IPS-18a (cell line): ENCODE data around the gene USP49.
A peak's percentile ranks its signal among the peaks of the same experiment; 100 is the strongest.

ENCODE experiments used
- H3K27ac ChIP-seq: one replicate; pipeline ENCODE4 v1.5.1; 2013; ENCODE audit warnings: low read length
- H3K27me3 ChIP-seq: one replicate; pipeline ENCODE4 v1.6.1; 2013; ENCODE audit warnings: mild to moderate bottlenecking, low read length; ENCODE audit not compliant: control insufficient read depth, insufficient read depth
- H3K36me3 ChIP-seq: one replicate; pipeline ENCODE4 v1.6.1; 2013; ENCODE audit warnings: low read depth, low read length; ENCODE audit not compliant: control insufficient read depth
- H3K4me1 ChIP-seq: one replicate; pipeline ENCODE4 v1.6.1; 2013; ENCODE audit warnings: low read depth, low read length; ENCODE audit not compliant: control insufficient read depth
- H3K4me3 ChIP-seq: one replicate; pipeline ENCODE4 v1.5.1; 2013; ENCODE audit warnings: low read length
- H3K9ac ChIP-seq: one replicate; pipeline ENCODE4 v1.6.1; 2013; ENCODE audit warnings: mild to moderate bottlenecking, low read length, moderate library complexity
- H3K9me3 ChIP-seq: one replicate; pipeline ENCODE4 v1.6.1; 2013; ENCODE audit warnings: low read depth, low read length; ENCODE audit not compliant: control insufficient read depth

USP49 gene

DNA sequence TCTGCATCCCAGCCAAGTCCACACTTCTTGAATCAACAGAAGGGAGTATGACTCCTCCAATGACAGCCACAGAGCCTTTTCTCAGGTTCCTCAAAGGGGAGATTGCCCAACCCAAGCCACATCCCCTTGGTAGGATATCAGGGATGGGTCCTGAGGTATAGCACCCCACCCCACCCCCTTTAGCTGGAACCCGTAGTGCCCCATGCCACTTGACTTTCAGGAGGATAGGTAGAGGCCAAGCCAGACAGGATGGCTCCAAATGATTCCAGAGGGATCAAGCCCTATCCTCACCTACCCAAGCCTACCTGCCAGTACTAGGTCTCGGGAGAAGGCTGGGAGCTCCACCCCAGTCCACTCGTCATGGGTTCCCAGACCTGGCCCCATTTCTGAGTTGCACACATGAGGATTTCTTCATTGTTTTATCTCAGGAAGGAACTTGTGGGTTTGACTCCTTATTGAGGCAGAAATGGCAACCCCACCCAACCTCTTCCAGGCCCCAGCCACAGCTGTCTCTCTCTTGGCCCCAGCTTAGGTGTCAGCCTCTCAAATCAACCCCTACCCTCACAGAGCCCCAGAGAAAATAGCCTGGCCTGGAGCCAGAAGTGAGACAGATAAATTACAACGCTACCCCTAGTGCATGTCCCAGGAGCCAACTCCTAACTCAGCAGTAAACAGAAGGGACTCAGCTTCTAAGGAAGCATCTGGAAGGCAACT is 42.8 kb upstream of the USP49 start:
- H3K27me3 ChIP-seq: peaks cover 6% of the 10 kb centered on the region
- peaks cover 21% of the 10 kb centered on the region for H3K36me3 ChIP-seq
- no peaks in the 10 kb centered on the region for H3K9me3 ChIP-seq
- peaks cover 31% of the 10 kb centered on the region for H3K4me1 ChIP-seq
- H3K9ac ChIP-seq: no peak overlapping the region
- no peak overlapping the region for H3K4me3 ChIP-seq
- no peak overlapping the region for H3K27ac ChIP-seq

DNA sequence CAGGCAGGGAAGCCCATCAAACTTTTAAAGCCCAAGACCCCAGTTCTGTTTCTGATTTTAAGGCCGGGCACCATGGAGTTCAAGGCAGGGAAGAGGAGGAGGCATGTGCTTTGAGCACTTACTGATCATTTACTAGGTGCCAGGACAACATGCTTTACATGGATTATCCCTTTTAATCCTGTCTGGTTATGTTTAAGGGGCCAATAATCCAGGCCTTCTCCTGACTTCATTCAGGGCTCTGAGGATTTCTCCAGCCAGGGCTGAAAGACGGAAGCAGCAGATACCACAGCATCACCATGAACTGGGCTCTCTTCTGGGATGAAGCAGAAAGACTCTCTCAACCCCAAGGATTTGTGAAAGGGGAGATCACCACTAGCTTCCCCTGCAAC is 42.3 kb upstream of the USP49 start:
- H3K4me1 ChIP-seq: peaks cover 30% of the 10 kb centered on the region
- no peaks in the 10 kb centered on the region for H3K9me3 ChIP-seq
- H3K27ac ChIP-seq: no peak overlapping the region
- H3K36me3 ChIP-seq: peaks cover 26% of the 10 kb centered on the region
- no peak overlapping the region for H3K4me3 ChIP-seq
- H3K27me3 ChIP-seq: peaks cover 6% of the 10 kb centered on the region
- no peak overlapping the region for H3K9ac ChIP-seq

DNA sequence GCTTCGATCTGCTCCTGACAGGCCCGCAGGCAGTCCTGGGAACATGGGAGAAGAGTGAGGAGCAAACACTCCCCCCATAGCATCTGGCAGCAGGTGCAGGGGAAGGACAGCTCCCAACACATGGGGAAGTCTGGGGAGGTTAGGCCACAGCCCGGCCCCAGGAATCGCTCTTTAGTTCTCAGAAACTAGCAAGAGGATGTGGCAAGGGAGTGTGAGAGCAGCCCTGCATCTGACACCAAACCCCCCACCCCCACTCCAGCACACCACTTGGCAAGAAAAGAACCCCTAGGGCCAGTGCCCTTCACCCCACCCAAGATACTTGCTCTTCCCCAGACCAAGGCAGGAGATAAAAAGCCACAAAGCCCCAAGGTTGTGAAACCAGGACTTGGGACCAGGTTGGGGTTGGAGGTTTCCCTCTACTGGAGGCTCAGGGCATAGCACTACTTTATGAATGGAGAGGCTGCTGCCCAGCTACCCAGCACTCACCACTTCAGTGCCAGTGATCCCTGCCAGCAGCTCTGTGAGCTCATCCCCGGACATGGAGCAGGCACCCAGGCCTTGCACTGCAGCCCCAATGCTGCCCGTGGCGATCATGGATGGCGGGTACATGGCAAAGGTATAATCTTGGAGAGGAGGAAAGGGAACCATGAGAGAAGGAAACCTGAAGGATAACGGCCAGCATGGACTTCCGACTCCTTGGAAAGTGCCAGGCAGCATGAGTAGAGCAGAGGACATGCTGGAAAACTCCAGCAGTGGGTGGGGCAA is 41.1 kb upstream of the USP49 start:
- Histone ChIP-seq H3K9ac (no peak overlapping the region), H3K4me3 (no peak overlapping the region), H3K4me1 (peaks cover 24% of the 10 kb centered on the region), H3K36me3 (peaks cover 38% of the 10 kb centered on the region), H3K27me3 (peaks cover 6% of the 10 kb centered on the region), H3K27ac (no peak overlapping the region), H3K9me3 (no peaks in the 10 kb centered on the region)

DNA sequence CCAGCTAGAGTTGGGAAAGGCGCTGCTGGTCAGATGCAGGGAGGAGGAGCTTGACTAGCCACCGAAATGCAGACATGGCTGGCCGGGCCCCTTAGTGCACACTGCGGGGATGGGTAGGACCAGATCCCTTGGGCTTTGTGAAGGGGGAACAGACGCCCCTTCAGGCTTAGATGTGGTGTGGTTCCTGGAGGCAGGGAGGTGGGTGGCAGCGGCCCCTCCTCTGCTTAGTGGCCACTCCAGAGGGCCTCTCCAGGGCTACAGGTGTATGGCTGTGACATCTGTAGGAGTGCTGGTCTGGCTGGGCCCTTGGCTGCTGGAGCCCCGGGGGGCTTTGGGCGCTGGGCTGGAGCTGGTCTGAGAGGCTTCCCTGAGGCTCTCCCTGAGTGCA is 40.5 kb upstream of the USP49 start:
- Histone ChIP-seq H3K4me1 (peaks cover 24% of the 10 kb centered on the region), H3K9ac (no peak overlapping the region), H3K27me3 (peaks cover 6% of the 10 kb centered on the region), H3K36me3 (peaks cover 44% of the 10 kb centered on the region), H3K9me3 (no peaks in the 10 kb centered on the region), H3K4me3 (no peak overlapping the region), H3K27ac (no peak overlapping the region)

DNA sequence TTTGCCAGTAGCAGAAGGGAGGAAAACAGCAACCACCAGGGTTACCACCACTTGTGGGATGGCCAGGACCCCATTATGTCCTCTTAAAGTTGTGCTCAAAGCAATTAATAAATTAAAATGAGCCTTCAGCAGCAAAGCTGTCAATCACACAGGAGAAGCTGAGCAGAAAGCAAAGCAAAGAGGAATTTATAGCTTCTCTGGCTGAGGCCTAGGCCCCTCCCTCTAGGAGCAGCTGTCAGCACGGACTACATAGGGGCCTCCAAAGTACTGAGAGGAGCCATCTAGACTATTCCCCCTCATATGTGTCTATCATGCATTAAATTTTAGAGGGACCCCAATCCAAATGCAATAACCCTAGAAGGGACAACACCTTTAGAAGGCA is 40.0 kb upstream of the USP49 start:
- H3K27ac ChIP-seq: no peak overlapping the region
- H3K9ac ChIP-seq: no peak overlapping the region
- peaks cover 4% of the 10 kb centered on the region for H3K27me3 ChIP-seq
- H3K4me1 ChIP-seq: peaks cover 23% of the 10 kb centered on the region
- peaks cover 49% of the 10 kb centered on the region for H3K36me3 ChIP-seq
- no peak overlapping the region for H3K4me3 ChIP-seq
- H3K9me3 ChIP-seq: no peaks in the 10 kb centered on the region

DNA sequence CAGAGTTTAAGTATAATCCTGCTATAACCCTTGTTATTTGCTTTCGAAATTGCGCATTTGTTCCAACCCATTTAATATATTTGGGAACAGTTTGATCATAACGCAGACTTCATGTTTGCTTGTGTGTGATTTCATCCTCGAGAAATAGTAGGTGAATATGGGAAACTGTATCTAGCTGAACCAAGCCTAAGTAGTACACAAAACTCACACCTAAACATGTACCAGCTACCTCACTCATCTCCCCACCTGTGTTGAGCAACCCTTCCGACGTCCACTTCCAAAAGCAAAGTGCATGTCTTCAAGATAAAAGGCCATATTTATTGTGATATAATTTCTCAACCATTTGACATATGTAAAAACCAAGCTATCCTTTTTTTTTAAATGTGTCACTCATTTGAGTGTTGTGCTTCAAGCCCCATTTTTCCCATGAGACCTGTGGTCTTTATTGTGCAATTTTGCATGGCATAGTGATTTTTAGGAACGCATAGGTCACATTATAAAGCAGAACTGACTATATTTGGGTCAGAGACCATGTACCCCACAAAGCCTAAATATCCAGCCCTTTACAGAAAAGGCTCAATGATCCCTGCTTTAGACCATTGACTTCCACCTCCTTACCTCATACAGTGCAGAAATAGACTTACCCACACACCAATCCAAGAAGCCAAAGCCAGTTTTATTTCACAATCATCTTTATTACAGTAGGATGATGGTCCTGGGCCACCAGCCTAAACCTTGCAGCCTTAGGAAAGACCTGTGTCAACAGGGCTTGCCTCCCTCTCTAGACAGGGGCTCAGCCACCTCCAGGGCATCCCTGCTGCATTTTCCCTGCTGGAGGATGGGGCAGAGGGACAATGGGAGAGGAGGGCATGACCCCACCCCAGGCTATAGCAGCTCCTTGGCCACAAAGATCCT is 39.4 kb upstream of the USP49 start:
- Histone ChIP-seq H3K4me1 (peaks cover 16% of the 10 kb centered on the region), H3K27ac (no peak overlapping the region), H3K9ac (no peak overlapping the region), H3K9me3 (no peaks in the 10 kb centered on the region), H3K36me3 (peaks cover 56% of the 10 kb centered on the region), H3K27me3 (no peaks in the 10 kb centered on the region), H3K4me3 (no peak overlapping the region)

DNA sequence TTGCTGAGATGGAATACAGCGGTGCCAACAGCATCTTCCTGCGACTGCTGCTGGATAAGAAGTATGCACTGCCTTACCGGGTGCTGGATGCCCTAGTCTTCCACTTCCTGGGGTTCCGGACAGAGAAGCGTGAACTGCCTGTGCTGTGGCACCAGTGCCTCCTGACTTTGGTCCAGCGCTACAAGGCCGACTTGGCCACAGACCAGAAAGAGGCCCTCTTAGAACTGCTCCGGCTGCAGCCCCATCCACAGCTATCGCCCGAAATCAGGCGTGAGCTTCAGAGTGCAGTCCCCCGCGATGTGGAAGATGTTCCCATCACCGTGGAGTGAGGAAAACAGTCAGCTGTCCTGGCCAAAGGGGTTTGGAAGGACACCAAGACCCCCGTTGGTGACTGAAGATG is 37.2 kb upstream of the USP49 start:
- Histone ChIP-seq H3K4me3 (no peak overlapping the region), H3K36me3 (peaks cover 77% of the 10 kb centered on the region), H3K9me3 (no peaks in the 10 kb centered on the region), H3K27me3 (no peaks in the 10 kb centered on the region), H3K27ac (no peak overlapping the region), H3K9ac (no peak overlapping the region), H3K4me1 (peaks cover 3% of the 10 kb centered on the region)

DNA sequence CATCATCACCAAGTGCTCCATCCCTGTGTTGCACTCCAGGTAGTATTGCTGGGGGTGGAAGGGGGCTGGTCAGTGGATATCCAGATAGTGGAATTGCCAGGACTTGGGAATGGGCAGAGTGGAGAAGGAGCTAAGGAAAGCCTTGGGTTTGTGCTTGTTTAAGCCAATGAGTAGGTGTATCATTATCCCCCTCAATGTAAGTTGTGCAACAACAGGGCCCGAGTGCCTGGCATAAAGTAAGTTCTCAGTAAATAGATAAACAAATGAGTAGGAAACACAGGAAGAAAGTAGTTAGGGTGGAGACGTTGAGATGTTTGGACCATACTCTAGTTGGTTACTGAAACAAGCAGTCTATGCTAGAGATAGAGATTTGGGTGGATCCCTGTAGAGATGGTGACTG is 36.6 kb upstream of the USP49 start:
- Histone ChIP-seq H3K4me1 (peaks cover 3% of the 10 kb centered on the region), H3K36me3 (peaks cover 82% of the 10 kb centered on the region), H3K4me3 (no peak overlapping the region), H3K27me3 (no peaks in the 10 kb centered on the region), H3K9me3 (no peaks in the 10 kb centered on the region), H3K27ac (no peak overlapping the region), H3K9ac (no peak overlapping the region)

DNA sequence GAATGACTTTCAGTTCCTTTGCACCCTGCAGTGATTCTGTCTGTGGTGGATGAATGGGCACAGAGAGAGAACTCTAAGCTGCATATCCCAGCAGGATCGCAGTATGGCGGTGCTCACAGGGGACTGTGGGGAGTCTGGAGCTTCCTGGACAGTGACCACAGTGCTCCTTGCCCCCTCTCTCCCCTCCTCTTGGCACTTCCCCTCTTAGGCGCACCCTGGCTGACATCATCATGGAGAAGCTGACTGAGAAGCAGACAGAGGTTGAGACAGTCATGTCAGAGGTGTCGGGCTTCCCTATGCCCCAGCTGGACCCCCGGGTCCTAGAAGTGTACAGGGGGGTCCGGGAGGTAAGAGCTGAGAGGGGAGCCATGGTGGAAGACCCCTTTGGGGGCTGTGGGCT is 34.7 kb upstream of the USP49 start:
- Histone ChIP-seq H3K27me3 (no peaks in the 10 kb centered on the region), H3K4me3 (no peak overlapping the region), H3K9me3 (no peaks in the 10 kb centered on the region), H3K27ac (no peak overlapping the region), H3K9ac (no peak overlapping the region), H3K4me1 (no peaks in the 10 kb centered on the region), H3K36me3 (peaks cover 80% of the 10 kb centered on the region)

DNA sequence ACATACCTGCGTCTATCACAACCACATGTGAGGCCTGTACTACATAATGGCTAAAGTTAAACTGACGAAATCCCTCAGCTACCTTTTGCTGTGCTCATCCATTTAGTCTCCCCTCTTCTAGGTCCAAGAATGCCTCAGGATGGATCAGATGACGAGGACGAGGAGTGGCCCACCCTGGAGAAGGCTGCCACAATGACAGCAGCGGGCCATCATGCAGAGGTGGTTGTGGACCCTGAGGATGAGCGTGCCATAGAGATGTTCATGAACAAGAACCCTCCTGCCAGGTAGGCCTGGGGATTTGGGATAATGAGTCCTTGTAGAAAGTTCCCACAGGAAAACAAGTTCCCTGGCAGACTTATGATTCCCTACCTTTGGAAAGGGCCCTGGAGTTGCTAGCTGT is 32.1 kb upstream of the USP49 start:
- no peaks in the 10 kb centered on the region for H3K9me3 ChIP-seq
- no peaks in the 10 kb centered on the region for H3K27me3 ChIP-seq
- H3K27ac ChIP-seq: no peak overlapping the region
- H3K9ac ChIP-seq: no peak overlapping the region
- H3K4me3 ChIP-seq: no peak overlapping the region
- H3K36me3 ChIP-seq: peaks cover 68% of the 10 kb centered on the region
- H3K4me1 ChIP-seq: peaks cover 3% of the 10 kb centered on the region

DNA sequence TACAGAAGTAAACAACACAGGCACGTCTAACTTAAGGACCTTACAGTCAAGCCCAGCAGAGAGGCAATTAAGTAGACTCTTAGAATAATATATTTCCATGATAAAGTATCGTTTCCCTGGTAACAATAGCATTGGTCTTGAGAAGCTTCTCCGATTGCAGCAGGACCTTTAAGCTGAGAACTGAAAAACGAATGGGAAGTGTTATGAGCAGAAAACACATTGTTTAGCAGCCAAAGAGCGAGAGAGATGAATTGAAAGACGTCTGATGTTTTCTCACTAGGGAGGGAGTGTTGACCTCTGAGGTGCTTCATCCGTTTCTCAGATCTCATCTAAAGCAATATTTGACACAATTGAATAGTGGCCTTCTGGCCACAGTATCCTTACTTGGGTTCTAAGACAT is 27.0 kb upstream of the USP49 start:
- Histone ChIP-seq H3K4me1 (peaks cover 6% of the 10 kb centered on the region), H3K4me3 (peak overlapping the region; percentile 100), H3K27me3 (no peaks in the 10 kb centered on the region), H3K36me3 (peaks cover 17% of the 10 kb centered on the region), H3K9ac (peak overlapping the region; percentile 99), H3K9me3 (no peaks in the 10 kb centered on the region), H3K27ac (peak overlapping the region; percentile 82)
